Liver (tissue), 3 donors: ENCODE measurements around the gene HIVEP3.
A peak's percentile ranks its signal among the peaks of the same experiment; 100 is the strongest.

ENCODE experiments used
- ATF3 ChIP-seq: IDR thresholded peaks from 2 replicates; pipeline ENCODE4 v1.6.1; 2016; ENCODE audit warnings: antibody characterized with exemption
- CTCF ChIP-seq: fragments of 150-350 bp; IDR thresholded peaks from 2 replicates; pipeline ENCODE4 v1.5.1; 2017; ENCODE audit warnings: improper control_type of control experiment, low read depth, low read length; ENCODE audit not compliant: missing input control
- EGR1 ChIP-seq, 2 donors: IDR thresholded peaks; 2 replicates each; pipeline ENCODE4 v1.6.1; 2016 to 2018; ENCODE audit warnings: antibody characterized with exemption in 2 of 2, low read depth in 2 of 2
- GABPA ChIP-seq, 2 donors: IDR thresholded peaks in 1 of 2; conservative IDR thresholded peaks in 1 of 2; 2 replicates each; pipeline ENCODE4 v1.6.1; 2016; ENCODE audit warnings: antibody characterized with exemption in 2 of 2, mild to moderate bottlenecking in 1 of 2, moderate library complexity in 1 of 2
- JUND ChIP-seq, 2 donors: IDR thresholded peaks; 2 replicates each; pipeline ENCODE4 v1.6.1; 2016; ENCODE audit warnings: antibody characterized with exemption in 2 of 2
- MAX ChIP-seq: IDR thresholded peaks from 2 replicates; pipeline ENCODE4 v1.6.1; 2016; ENCODE audit warnings: antibody characterized with exemption
- NR2F2 ChIP-seq: IDR thresholded peaks from 2 replicates; pipeline ENCODE4 v1.6.1; 2016; ENCODE audit warnings: antibody characterized with exemption
- RAD21 ChIP-seq, 2 donors: IDR thresholded peaks; 2 replicates each; pipeline ENCODE4 v1.6.1; 2016; ENCODE audit warnings: antibody characterized with exemption in 2 of 2, mild to moderate bottlenecking in 2 of 2
- REST ChIP-seq: IDR thresholded peaks from 2 replicates; pipeline ENCODE4 v1.6.1; 2016; ENCODE audit warnings: antibody characterized with exemption, mild to moderate bottlenecking
- RXRA ChIP-seq, 2 donors: IDR thresholded peaks; 2 replicates each; pipeline ENCODE4 v1.6.1; 2017 to 2018; ENCODE audit warnings: antibody characterized with exemption in 2 of 2, mild to moderate bottlenecking in 1 of 2
- SP1 ChIP-seq: IDR thresholded peaks from 2 replicates; pipeline ENCODE4 v1.6.1; 2018; ENCODE audit warnings: antibody characterized with exemption, mild to moderate bottlenecking
- TAF1 ChIP-seq: conservative IDR thresholded peaks from 2 replicates; pipeline ENCODE4 v1.6.1; 2016; ENCODE audit warnings: antibody characterized with exemption, mild to moderate bottlenecking
- YY1 ChIP-seq: IDR thresholded peaks from 2 replicates; pipeline ENCODE4 v1.6.1; 2016; ENCODE audit warnings: antibody characterized with exemption, mild to moderate bottlenecking
- ZBTB33 ChIP-seq: IDR thresholded peaks from 2 replicates; pipeline ENCODE4 v1.6.1; 2016; ENCODE audit warnings: antibody characterized with exemption
- donor health status: healthy.
- donor health status: healthy.

GRCh38 chr1:41927118-41927517 is 8.4 kb upstream of the HIVEP3 start:
- TF ChIP-seq CTCF (no peak), TAF1 (no peak), REST (no peak), ATF3 (no peak), YY1 (no peak), JUND (IDR thresholded peaks at IDR 0.05) (no peak), ZBTB33 (peak; percentile 17), NR2F2 (no peak), GABPA (IDR thresholded peaks at IDR 0.05 in 1 of 2, conservative IDR thresholded peaks at IDR 0.05 in 1 of 2) (no peak), RAD21 (IDR thresholded peaks at IDR 0.05) (peak; percentile 24 to 34), RXRA (IDR thresholded peaks at IDR 0.05) (peak; percentile 39 to 69), MAX (peak; percentile 23), EGR1 (IDR thresholded peaks at IDR 0.05; ENCODE audit: low read depth in 2 of 2) (no peak), SP1 (no peak)
